K562 (cell line): ENCODE measurements around the gene GJC2. TPM values are rescaled to one million over a fixed set of nuclear protein-coding genes. Genes with fewer than 3 reads are reported as not detected.

Experiments
- ATAC-seq: fragments of 200-7000 bp; cut with Tn5 transposase; 3 replicates; pipeline ENCODE4 v1.9.1; 2020; ENCODE audit warnings: moderate library complexity
- BruUV-seq: library from RNA; stranded (reverse); fragments of 400-500 nt; replicated peaks from 2 replicates; lab custom pipeline; 2021; lab: Mats Ljungman, UMichigan
- CTCF ChIA-PET: fragments of 300-600 bp; formaldehyde crosslinking; extraction: SDS; loops from one replicate; lab custom pipeline; 2021; ENCODE audit warnings: low intra/inter-chr PET ratio; lab: Yijun Ruan, JAX
- POLR2A ChIA-PET: fragments of 300-600, 350-650 bp; sonication (Branson Sonifier 250); formaldehyde crosslinking; extraction: SDS; loops from one replicate; lab custom pipeline; 2021; ENCODE audit warnings: antibody characterized with exemption, inconsistent platforms; lab: Yijun Ruan, JAX
- DNase-seq, 4 experiments: peaks; one replicate each; pipeline versions ENCODE4 v3.0.0 to v3.0.0-alpha.2; 2011 to 2018; ENCODE audit warnings: low spot score in 3 of 4, mixed read lengths in 3 of 4; ENCODE audit errors: extremely low read depth in 1 of 4
- FAIRE-seq: peaks from 2 replicates; lab custom pipeline; 2011; peaks lifted over from hg19 to GRCh38; lab: Jason Lieb, UNC
- H2AFZ ChIP-seq: 2 replicates; pipeline ENCODE4 v1.6.0; 2011; ENCODE audit warnings: low read depth, low read length, control low read depth, inconsistent platforms
- H3K27ac ChIP-seq: fragments of 200-600 bp; 3 replicates; pipeline ENCODE4 v1.8.0; 2011; ENCODE audit warnings: low read depth, mild to moderate bottlenecking, control low read depth, inconsistent platforms, low read length, moderate library complexity, mixed read lengths; ENCODE audit errors: extremely low read depth
- H3K27me3 ChIP-seq, 2 experiments: fragments of 300-600 bp in 1 of 2; 2 replicates in 1 of 2; 3 replicates in 1 of 2; pipeline versions ENCODE4 v1.6.0 to v1.8.0; 2011; ENCODE audit warnings: inconsistent platforms in 2 of 2, low read length in 2 of 2, mild to moderate bottlenecking in 1 of 2, mixed read lengths in 1 of 2, moderate library complexity in 1 of 2; ENCODE audit not compliant: control insufficient read depth in 2 of 2, insufficient read depth in 2 of 2
- H3K36me3 ChIP-seq: fragments of 300-600 bp; 3 replicates; pipeline ENCODE4 v1.8.0; 2011; ENCODE audit warnings: mild to moderate bottlenecking, low read length, inconsistent platforms; ENCODE audit not compliant: control insufficient read depth, insufficient read depth
- H3K4me1 ChIP-seq, 2 experiments: fragments of 200-600 bp in 1 of 2; replicated peaks in 1 of 2; 2 replicates in 1 of 2; 3 replicates in 1 of 2; pipeline versions ENCODE4 v1.5.1 to v1.8.0; 2011; ENCODE audit warnings: inconsistent platforms in 2 of 2, low read length in 2 of 2, mild to moderate bottlenecking in 1 of 2, mixed read lengths in 1 of 2, moderate library complexity in 1 of 2; ENCODE audit not compliant: control insufficient read depth in 2 of 2, insufficient read depth in 2 of 2
- H3K4me2 ChIP-seq: 2 replicates; pipeline ENCODE4 v1.6.1; 2011; ENCODE audit warnings: low read length, control low read depth, inconsistent platforms, mixed read lengths; ENCODE audit not compliant: insufficient read depth
- H3K4me3 ChIP-seq: fragments of 200-600 bp; sonication (generic), shearing (Covaris generic); 2 replicates; pipeline ENCODE4 v1.5.1; 2016; ENCODE audit warnings: control low read depth, inconsistent platforms
- H3K79me2 ChIP-seq: fragments of 200-600 bp; 3 replicates; pipeline ENCODE4 v1.8.0; 2011; ENCODE audit warnings: low read length, inconsistent platforms; ENCODE audit not compliant: control insufficient read depth, insufficient read depth
- H3K9ac ChIP-seq, 2 experiments: 2 replicates each; pipeline versions ENCODE4 v1.6.0 to v1.6.1; 2011; ENCODE audit warnings: low read depth in 2 of 2, low read length in 2 of 2, control low read depth in 1 of 2, inconsistent platforms in 1 of 2, mild to moderate bottlenecking in 1 of 2, mixed read lengths in 1 of 2; ENCODE audit not compliant: insufficient read depth in 1 of 2
- H3K9me1 ChIP-seq: one replicate; pipeline ENCODE4 v1.6.0; 2011; ENCODE audit warnings: inconsistent platforms, mild to moderate bottlenecking, low read length, moderate library complexity; ENCODE audit not compliant: control insufficient read depth, insufficient read depth
- H3K9me3 ChIP-seq: replicated peaks from 2 replicates; pipeline ENCODE4 v1.5.1; 2011; ENCODE audit warnings: low read depth, low read length, inconsistent platforms; ENCODE audit not compliant: control insufficient read depth, insufficient read depth
- H4K20me1 ChIP-seq: replicated peaks from 2 replicates; pipeline ENCODE4 v1.6.1; 2011; ENCODE audit warnings: low read length, inconsistent platforms, mixed read lengths; ENCODE audit not compliant: control insufficient read depth, insufficient read depth
- MLX ChIP-seq, 2 experiments: fragments of 450-650 bp in 1 of 2; sonication (generic) in 1 of 2; formaldehyde crosslinking; conservative IDR thresholded peaks; 2 replicates each; pipeline versions ENCODE4 v1.4.0 to v1.8.1; 2020 to 2022; ENCODE audit warnings: mild to moderate bottlenecking in 1 of 2, missing genetic modification reagents in 1 of 2
- POLR2G ChIP-seq: fragments of 200-400 bp; formaldehyde crosslinking; IDR thresholded peaks from 2 replicates; pipeline ENCODE4 v1.6.1; 2017; ENCODE audit warnings: low read depth, mild to moderate bottlenecking, antibody characterized with exemption, low read length, moderate library complexity
- RBFOX2 ChIP-seq: fragments of 200-400 bp; formaldehyde crosslinking; IDR thresholded peaks from 2 replicates; pipeline ENCODE4 v1.6.1; 2017; ENCODE audit warnings: low read depth, mild to moderate bottlenecking, low read length, moderate library complexity
- SP1 ChIP-seq: sonication (generic); formaldehyde crosslinking; IDR thresholded peaks from 2 replicates; pipeline ENCODE4 v1.8.1; 2022; ENCODE audit warnings: mild to moderate bottlenecking, missing genetic modification reagents
- ZBED1 ChIP-seq: IDR thresholded peaks from 2 replicates; pipeline ENCODE4 v1.6.1; 2014
- WGBS: fragments of 100-300 bp; shearing (Covaris generic); methylation state at CpG from one replicate; pipeline ENCODE4 v1.1.6; 2016; ENCODE audit warnings: low coverage, mixed read lengths; ENCODE audit not compliant: insufficient coverage; ENCODE audit errors: missing lambda C conversion rate; 5-methylcytosine and 5-hydroxymethylcytosine counted together
- in situ Hi-C: fragments of 300-500 bp; cut with MboI; formaldehyde crosslinking; loops from 4 replicates; pipeline ENCODE4 v1.15.0; 2018; ENCODE audit warnings: inconsistent platforms, mixed read lengths
- intact Hi-C: fragments of 100-400 bp; cut with micrococcal nuclease; formaldehyde crosslinking; loops from 2 replicates; pipeline ENCODE4 v1.14.2; 2022
- polyA plus RNA-seq, 8 experiments: library from polyadenylated mRNA; depleted of rRNA in 4 of 8; stranded (reverse) in 5 of 8; unstranded in 3 of 8; fragments of >200 nt; fragmentation: Nextera tagmentation in 2 of 8; fragmentation: Illumina TruSeq in 1 of 8; extraction: Ambion mirVana in 2 of 8; extraction: Trizol in 1 of 8; gene quantifications; 2 replicates each; pipeline versions ENCODE4 v1.2.1 to v1.2.3, GENCODE V29; 2011 to 2014; ENCODE audit warnings: inconsistent platforms in 1 of 8, missing spikeins in 1 of 8
- total RNA-seq, 7 experiments: library from RNA; depleted of rRNA in 6 of 7; stranded (reverse); fragments of >200 nt in 6 of 7; fragmentation: Illumina TruSeq in 2 of 7; extraction: Trizol in 2 of 7; gene quantifications; 2 replicates each; pipeline versions ENCODE4 v1.2.1 to v1.2.3, GENCODE V29; 2011 to 2021; ENCODE audit warnings: low replicate concordance in 1 of 7

GJC2 gene
- total and polyA plus RNA-seq, 9 of the 15 experiments (the other 6 are each of a cell fraction or from before 2014, with no cell fraction given), result 0.03 to 0.62 (median 0.11) TPM; not detected in 2

- ATAC-seq (no peak), FAIRE-seq (no peak), DNase-seq (no peak)
- Histone ChIP-seq H3K9me1 (peaks cover 24% of the 10 kb centered on the region), H3K4me1 (peaks cover 61 to 83% of the 10 kb centered on the region in 2 experiments), H3K27me3 (no peaks in the 10 kb centered on the region), H4K20me1 (peaks cover 65% of the 10 kb centered on the region), H3K36me3 (peaks cover 39% of the 10 kb centered on the region; the same call in 2 of the 3 replicates), H3K9me3 (no peaks in the 10 kb centered on the region), H2AFZ (no peak overlapping the region), H3K4me2 (peak overlapping the region; percentile 92), H3K4me3 (no peak overlapping the region; the same call in 1 of the 2 replicates), H3K27ac (no peak overlapping the region), H3K79me2 (peaks cover 71% of the 10 kb centered on the region), H3K9ac (peak overlapping the region; percentile 90 to 98)
- TF ChIP-seq POLR2G, result peak; percentile 60
- no peak for TF ChIP-seq ZBED1
- peak; percentile 62 for TF ChIP-seq RBFOX2
- 0 out of 2 replicates have a peak, but pooled peaks have one; percentile 42 for TF ChIP-seq SP1 (CRISPR knock-in tag)
- 0 out of 4 replicates have a peak, but pooled peaks of 1 of the 2 experiments have one; percentile 12 for TF ChIP-seq MLX (CRISPR knock-in tag; conservative IDR thresholded peaks at IDR 0.05)
- in situ Hi-C loops (no loop called here), intact Hi-C loops (no loop called here)
- POLR2A ChIA-PET, result interaction anchor here (0.9 to 6.0 kb wide), 9 partner anchors 7 to 35 kb away, joined by 3 to 47 read pairs (median 5); partner anchors contain the start of genes GJC2, IBA57 and MRPL55
- BruUV-seq, result no TSS peak
- 85% methylated on average over 13 of the region's 16 CpGs for WGBS
- CTCF ChIA-PET, result no interaction called here
Measured at GRCh38 chr1:228142155-228142691, 7.5 kb upstream of the GJC2 start.
